GM21576 (cell line): ENCODE measurements around the gene EHD3.

Source experiments
- ATAC-seq: cut with Tn5 transposase; IDR thresholded peaks from one replicate; pipeline ENCODE4 v1.9.1; 2021; ENCODE audit warnings: mild to moderate bottlenecking, moderate library complexity; ENCODE audit not compliant: unreplicated experiment

The EHD3 gene

DNA sequence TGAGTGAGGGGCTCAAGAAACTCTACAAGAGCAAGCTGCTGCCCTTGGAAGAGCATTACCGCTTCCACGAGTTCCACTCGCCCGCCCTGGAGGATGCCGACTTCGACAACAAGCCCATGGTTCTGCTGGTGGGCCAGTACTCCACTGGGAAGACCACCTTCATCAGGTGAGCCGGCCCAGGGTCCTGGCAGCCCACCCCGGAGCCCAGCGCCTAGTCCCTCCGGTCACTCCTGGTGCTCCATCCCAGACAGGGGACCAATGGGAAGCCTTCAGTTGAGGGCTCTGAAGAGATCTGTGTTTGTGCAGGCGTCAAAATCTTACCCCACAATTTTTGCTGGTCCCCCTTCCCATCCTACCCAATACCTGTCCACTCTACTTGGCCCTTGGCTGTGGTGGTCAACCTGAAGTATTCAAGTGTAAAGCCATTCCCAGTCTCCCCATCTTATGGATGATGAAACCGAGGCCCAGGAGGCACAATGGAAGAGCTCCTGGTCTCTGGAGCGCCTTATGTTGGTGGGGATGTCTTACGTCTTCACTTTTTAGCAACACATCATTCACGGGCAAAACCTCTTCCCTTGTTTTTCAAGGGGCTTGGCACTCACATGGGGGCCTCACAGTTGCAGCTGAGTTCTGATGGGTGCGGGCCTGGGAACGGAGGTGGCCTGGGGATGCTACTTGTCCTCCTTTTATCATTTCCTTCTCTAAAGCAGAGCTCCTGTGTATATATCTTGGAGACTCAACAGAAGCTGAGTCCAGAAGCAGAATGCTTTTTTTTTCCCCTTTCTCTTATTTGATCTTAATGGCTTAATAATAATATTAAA lies 941 bp downstream of the EHD3 start:
- ATAC-seq = no peak

DNA sequence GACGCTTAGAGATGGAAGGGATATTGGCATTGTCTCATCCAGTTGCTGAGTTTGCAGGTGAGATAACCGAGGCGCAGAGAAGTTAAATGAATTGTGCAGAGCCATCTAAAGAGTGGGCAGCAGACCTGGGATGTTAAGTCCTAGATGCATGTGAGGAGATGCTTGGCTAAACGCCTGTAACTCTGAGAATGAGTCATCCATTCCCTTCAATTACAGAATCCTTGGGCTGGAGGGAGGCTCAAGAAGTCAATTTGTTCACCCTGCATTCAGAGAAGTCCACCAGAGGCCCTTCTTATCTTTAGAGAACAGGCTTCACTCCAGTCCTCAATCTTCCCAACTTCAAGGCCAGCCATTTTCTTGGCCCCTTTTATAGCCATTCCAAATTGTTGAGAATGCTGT lies 1.6 kb downstream of the EHD3 start:
- no peak for ATAC-seq

DNA sequence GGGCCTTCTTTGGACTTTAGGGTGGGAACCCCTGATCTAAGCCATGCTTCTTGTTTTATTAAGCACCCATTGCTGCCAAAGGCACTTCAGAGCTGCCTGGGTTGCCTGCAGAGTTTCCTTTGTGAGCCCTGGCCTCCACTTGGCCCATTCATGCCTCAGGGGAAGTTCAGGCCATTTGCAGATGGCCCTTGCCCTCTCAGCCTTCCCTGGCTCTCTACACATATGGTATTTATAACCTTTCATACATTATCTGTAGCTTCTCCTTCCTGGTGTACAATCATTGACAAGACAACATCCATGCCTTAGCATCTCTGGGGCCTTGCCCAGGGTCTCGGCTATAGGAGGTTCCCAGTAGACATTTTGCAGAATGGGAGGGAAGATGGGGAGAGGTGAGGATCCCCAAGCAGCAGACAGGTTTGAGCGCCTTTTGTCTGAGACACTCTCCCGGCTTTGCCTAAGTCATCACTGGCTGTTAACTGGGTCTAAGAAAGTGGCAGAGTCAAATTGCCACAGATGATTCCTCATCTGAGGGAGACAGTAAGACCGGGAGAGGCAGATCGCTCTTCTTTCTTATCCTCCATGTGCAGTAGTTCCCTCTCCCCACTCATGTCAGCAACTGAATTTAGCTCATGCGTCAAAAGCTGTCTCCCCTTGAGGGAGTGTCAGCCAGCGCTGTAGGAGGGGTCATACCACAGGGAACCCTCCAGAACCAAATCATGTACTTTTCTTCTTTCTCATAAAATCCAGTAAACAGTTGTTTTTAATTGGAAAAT lies 2.7 kb downstream of the EHD3 start:
- ATAC-seq = no peak

DNA sequence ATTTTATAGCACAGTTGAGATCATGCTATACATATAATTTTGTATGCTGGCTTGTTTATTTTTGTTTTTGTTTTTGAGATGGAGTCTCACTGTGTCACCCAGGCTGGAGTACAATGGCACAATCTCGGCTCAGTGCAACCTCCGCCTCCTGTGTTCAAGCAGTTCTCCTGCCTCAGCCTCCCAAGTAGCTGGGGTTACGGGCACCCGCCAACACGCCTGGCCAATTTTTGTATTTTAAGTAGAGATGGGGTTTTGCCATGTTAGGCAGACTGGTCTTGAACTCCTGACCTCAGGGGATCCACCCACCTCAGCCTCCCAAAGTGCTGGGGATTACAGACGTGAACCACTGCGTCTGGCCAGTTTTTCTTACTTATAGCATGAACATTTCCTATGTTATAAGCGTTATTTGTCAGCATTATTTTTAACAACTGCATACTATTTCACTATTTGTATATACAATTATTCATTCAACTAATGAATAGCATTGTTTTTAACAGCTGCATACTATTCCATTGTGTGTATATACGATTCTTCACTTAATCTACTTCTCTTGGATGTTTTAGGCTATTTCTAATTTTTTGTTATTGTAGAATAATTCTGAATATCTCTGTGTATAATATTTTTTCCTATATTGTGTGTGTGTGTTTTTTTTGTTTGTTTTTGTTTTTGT lies 3.5 kb downstream of the EHD3 start:
- no peak for ATAC-seq

DNA sequence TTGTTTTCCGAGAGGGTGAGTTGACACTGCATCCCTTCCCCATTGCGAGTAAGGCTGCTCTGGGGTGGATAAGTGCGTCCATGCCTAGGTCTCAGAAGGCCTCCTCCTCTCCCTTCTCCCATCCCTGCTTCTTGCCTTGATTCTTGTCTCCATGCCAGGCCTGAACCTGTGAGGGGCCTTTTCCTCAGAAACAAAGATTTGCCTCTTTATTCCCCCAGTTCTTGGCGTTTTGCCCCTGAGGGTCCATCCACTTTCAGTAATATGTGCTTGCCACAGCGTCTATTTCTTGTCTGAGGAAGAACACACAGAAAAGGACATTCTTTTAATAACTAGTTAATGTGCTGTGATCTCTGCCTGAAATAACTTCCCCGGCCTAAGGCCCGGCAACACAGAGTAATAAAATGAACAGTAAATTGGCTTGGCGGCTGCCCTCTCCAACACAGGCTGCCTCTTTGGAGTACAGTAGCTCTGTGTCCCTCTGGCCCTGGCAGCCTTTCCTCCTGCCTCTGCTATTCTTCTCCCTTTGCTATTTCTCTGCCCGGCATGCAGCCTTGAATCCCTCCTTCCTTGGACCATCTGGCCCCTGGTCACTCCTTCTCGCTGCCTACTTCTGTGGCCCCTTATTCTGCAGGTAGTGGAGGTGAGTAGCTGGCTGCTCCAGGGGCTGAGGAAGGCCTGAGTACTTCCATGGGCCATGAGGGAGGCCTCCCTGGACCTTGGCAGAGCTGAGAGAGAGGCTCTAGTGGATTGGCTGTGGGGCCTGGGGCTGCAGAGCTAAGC lies 4.4 kb downstream of the EHD3 start:
- no peak for ATAC-seq

DNA sequence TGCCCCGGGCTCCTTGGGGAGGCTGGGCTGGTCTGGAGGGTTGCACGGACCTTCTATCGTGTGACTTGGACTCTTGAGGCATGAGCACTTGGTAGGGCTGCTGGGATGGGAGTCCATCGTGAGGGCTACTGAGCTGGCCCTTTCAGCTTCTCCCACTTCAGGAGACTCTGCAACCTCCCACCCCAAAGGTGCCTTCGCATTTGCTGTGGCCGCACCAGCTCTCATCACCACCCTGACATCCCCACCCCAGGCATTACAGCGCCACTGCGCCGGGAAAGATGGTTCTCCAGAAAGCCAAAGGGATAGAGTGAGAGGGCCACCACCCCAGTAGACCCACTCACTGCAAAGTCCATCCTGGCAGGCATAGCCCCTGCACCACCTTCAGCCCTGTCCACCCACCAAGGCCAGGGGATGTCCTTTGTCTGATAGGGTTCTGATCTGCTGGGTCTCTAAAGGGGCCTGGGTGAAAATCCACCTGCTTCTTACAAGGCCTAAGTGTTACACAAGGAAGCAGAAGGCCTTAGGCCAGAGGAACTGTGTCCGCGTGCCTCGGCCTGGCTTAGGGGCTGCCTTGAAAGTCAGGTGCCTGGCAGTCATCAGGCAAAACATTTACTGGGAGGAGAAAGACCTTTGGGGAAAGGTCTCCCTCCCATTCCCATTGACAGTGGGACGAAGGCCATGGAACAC lies 5.1 kb downstream of the EHD3 start:
- no peak for ATAC-seq

DNA sequence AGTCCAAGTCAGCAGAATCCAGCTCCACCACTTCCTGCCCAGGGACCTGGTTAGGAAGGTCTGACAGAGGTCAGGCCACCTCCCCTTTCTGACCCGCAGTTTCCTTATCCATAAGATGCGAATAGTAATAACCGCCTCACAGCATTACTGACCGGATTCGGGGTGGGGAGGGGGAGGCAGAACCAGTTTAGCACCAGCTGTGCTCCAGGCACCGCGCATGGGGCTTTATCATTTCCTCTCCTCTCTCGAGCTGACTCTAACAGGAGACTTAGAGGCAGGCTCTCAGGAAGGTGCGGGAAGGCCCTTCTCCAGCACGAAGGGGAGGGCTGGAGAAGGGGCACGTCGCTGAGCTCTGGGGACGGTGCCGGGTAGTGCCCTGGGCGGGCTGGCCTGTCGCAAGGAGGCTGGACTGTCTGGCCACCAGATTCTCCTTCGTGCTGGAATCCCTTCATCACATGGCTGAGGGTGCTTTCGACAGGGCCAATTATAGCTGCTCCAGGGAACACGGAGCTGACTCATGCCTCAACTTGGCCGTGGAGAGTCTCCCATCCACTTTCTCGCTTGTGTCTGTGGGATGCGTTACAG lies 5.7 kb downstream of the EHD3 start:
- no peak for ATAC-seq

DNA sequence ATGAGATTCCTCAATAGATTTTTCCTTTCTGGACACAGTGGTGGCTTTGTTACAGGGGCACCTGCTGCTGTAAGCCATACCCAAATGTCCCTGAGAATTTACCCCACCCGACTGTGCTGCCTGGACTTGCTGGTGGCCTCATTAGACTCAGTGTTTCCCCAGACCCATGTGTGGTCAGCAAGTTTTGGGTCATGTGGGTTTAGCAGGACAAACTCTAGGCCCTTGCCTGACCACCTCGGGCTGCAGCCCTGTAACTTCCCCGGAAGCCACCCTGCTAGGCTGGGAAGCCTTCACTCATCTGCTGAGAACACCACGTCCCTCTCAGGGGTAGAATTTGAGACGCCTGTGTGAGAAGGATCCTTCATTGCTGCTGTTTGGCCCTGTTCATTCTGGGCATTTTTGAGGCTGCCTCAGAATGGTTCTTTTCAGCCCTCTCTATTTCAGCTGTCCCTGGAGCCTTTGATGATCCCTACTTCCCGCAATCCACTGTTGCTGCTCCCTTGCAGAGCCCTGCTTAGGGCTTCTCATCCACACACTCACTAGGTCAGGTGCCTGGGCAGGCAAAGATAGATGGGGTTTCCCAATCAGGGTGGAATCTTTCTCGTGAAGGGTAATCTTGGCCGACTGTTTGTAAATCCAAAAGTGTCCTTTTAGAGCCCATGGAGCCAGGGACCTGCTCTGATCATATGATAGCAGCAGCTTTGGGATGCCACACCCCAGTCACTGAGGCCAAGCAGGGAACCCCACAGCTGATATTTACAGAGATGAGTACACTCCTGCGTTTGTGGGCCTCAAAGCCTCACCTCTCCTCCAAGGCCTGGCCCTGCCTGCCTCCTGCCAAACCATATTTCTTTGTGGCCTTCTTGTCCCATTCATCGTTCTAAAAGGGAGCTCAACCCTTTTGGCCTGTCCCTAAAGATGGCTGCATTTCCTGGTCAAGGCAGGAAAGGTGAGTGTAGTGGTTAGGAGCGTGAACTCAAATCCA lies 6.7 kb downstream of the EHD3 start:
- ATAC-seq = no peak

DNA sequence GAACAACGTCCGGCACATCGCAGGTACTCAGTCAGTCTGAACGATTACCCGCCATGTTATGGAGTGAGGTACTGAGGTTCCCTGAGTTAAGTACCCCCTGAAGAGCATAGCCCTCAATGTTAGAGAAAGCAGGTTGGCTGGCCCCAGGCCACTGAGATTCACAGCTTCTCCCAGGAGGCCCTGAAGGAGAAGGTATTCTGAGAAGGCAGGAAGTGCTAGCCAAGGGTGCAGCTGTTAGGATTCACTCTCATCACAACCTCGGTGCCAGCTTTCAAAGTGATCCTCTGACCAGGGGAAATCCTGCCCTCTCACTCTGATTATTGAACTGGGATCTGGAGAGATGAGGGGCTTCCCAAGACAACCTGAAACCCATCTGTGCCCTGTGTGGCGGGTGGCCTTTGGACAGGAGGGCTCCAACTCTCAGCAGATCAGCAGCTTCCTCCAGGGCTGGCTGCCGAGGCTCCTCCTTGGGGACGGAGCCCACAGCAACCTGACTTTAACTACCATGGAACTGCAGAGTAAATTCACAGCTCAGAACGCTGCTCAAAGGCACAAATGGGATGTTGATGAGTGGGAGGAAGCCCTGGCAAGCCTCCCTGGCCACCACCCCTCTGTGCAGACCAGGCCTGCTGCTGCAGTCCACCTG lies 7.8 kb downstream of the EHD3 start:
- no peak for ATAC-seq

DNA sequence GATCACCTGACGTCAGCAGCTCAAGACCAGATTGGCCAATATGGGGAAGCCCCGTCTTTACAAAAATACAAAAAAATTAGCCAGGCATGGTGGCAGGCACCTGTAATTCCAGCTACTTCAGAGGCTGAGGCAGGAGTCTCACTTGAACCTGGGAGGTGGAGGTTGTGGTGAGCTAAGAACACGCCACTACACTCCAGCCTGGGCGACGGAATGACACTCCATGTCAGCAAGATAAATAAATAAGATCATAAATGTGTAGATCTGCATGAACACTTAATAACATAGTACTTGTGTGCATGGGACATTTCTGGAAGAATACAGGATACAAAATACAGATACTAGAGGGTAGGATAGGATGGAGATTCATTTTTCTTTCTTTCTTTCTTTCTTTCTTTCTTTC lies 9.1 kb downstream of the EHD3 start:
- ATAC-seq = no peak

DNA sequence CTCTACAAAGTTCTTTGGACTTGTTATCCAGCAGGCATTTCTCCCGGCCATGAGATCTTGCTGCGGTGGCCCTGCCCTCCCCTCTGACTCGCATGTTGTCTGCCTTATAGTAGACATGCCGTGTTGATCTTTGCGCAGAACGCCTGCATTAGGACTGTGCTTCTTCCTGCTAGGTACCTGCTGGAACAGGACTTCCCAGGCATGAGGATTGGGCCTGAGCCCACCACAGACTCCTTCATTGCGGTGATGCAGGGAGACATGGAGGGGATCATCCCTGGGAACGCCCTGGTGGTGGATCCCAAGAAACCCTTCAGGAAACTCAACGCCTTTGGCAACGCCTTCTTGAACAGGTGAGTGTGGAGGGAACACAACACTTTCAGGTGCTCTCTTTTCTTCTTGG lies 10.1 kb downstream of the EHD3 start:
- no peak for ATAC-seq

DNA sequence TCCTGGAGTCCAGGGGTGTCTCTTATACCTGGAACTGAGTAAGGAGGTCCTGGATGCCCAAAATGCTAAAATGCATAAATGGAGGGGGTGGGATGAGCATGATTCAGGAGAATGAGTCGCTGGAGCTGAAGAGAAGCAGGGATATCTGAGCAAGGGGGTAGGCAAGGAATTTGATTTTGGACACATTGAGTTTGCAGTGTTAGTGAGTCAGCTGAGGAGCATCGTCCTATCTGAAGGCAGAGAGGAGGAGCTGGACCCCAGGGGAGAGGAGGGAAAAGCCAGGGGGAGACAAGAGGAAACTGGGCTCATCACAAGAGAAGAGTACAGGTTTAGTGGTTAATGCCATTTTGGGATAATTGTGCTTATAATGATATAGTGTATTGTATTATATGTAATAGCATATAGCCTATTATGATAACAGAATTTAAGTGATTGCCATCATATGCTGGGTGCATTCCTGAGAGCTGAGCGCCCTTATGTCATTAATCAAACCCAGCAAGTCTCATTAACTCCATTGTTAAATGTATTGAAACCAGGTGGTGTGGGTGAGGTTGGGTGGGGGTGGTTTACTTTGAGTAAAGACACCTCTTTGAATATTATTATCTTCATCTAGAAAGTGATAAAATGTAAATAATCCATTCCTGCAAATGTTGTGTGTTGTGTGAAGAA lies 12.4 kb downstream of the EHD3 start:
- no peak for ATAC-seq

DNA sequence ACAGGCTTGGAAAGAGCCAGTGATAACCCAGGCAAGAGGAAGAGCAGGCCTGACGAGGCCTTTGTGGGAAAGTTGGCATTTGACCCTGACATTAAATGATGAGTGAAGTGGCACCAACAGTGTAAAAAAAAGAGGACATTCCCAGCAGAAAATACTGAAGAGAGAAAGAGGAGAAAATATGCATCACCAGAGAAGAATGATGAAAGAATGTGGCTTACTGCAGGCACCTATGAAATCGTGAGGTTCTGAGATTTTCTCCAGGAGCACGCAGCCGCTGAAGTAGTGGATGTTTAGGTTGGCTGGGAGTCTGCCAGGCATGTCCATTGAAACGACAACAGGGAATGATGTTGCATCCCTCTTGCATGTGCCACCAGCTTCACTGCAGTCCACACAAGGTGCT lies 13.8 kb downstream of the EHD3 start:
- ATAC-seq = no peak

DNA sequence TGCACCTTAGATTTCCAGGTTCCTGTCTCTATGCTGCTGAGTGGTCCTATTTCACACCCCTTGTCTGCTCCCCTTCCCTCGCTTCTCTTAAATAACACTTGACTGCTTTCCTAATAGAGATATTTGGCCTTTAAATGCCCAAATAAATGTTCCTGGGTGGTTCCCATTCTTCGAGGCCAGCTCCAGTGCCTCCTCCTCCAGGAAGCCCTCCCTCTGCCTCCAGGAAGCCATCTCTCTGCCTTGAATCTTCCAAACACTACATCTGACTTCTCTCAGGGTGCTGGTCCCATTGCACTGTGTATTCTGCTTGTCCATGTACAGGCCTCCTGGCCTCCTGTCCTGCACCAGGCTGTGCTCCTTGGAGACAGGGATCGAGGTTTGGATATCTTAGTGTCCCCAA lies 14.2 kb downstream of the EHD3 start:
- ATAC-seq = no peak

DNA sequence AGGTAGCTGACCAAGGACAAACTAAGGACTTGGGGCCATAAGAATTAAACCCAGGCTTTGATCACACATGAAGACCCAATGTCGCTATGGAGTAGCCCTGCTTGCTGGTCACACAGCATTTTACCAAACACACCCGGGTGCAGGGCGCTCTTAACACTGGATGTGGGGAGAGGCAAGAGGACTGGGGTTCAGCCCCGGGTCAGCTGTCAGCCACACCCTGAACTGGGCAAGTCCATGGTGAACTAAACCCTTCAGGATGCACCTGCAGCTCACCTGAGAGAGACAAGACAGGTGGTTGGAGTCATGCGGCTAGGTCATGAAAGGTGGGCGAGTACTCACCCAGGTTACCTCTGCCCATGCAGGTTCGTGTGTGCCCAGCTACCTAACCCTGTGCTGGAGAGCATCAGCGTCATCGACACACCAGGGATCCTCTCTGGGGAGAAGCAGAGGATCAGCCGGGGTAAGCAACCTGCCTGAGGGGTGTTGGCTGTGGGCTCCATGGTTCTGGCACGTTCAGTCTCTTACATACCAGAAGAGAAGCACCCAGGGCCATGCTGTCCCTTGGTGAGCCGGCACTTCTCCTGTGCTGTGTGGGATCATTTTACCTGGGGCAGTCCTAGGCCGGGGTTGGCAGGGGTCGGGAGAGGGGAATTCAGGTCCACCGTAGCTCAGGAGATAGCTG lies 15.2 kb downstream of the EHD3 start:
- ATAC-seq = no peak

DNA sequence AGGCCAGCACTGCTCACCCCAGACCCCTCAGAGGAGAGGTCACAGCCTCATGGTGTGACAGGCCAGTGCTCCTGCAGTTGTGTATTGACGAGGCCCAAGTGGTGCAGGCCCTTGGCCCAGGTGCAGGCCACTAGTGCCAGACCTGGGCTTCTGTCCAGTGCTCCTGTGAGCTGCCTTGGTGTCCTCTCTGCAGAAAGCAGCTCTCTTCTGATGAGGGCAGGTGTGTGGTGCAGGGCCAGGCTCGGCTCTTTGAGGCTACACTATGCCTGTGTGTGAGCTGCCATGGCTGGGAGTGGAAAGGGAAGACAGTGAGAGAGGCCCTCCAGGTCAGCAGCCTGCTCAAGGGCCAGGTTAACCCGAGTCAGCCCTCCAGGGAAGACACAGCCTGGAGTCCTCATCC lies 17.1 kb downstream of the EHD3 start:
- ATAC-seq = no peak

DNA sequence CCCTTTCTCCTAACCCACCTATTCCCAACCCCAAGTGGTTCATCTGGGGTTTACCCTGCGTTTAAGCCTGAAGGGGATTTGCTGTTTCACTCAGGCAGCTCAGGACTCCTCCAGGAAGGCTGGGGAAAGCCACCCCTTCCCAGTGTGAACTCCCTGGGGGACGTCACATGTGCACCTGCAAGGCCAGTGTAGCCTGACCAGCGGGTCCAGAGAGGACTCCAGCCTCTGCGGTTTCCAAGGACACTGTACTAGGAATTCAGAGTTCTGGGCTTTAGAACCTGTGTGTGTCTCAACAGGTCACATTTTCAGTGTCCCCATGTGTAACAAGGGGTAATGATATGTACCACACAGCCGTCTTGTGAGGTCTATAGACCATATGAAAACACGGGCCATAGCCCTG lies 17.9 kb downstream of the EHD3 start:
- ATAC-seq = no peak
